HK-2 (cell line): ENCODE measurements around the gene ANKRD53.

Experiments used
- DNase-seq: peaks from one replicate; pipeline ENCODE4 v3.0.0-alpha.2; 2018; ENCODE audit not compliant: unreplicated experiment

ANKRD53 gene

GRCh38 chr2:70966681-70967080, 11.7 kb upstream of the ANKRD53 start:
- DNase-seq: no peak

- no peak for DNase-seq
Observed at GRCh38 chr2:70967189-70967588, 11.2 kb upstream of the ANKRD53 start.

- DNase-seq: no peak
Observed at GRCh38 chr2:70974592-70974991, 3.8 kb upstream of the ANKRD53 start.

- no peak for DNase-seq
Observed at GRCh38 chr2:70975237-70975636, 3.2 kb upstream of the ANKRD53 start.

GRCh38 chr2:70977605-70978205, 725 bp upstream of the ANKRD53 start:
- DNase-seq: no peak

DNA sequence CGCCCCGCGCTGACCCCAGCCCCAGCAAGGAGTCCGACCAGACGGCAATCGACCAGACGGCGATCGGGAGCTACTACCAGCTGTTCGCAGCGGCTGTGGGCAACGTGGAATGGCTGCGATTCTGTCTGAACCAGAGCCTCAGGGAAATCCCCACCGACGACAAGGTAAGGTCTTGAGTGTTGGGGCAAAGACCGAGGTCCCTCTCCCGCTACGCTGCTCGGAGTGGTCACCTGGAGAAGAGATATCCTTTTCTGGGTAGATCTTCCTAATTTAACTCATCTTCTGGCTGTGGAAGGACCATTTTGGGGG, 704 bp downstream of the ANKRD53 start:
- DNase-seq: no peak

DNA sequence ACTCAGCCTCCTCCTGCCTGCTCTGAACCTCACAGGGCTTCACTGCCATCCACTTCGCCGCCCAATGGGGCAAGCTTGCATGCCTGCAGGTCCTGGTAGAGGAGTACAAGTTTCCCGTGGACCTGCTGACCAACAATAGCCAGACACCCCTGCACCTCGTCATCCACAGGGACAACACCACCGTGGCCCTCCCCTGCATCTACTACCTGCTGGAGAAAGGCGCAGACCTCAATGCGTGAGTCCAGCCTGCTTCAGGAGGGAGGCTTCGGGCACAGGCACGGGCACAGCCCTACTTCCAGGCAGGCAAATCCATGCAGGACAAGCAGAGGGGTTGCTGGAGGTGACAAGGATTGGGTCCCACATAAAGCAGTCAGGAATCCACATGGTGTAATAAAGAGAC, 1.2 kb downstream of the ANKRD53 start:
- DNase-seq: no peak

- no peak for DNase-seq
Observed at GRCh38 chr2:70981421-70981820, 3.0 kb downstream of the ANKRD53 start.

- no peak for DNase-seq
Observed at GRCh38 chr2:70981866-70982810, 3.7 kb downstream of the ANKRD53 start.

DNA sequence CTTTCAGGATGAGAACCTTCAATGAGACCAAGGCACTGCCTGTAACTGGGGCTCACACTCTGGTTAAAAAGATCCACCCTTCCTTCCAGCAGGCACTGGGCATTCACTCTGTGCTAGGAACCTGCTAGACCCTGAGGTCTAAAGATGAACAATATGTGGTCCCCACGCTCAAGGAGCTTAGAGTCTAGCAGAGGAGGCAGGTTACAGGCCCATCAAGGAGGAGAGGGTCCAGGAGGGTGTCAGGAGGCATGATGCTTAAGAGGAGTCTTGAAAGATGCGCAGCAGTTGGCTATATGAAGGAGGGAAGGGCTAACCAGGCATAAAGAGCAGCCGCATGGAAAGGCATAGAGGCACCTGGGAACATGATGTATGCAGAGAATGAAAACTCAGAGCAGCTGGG, 4.5 kb downstream of the ANKRD53 start:
- no peak for DNase-seq

- no peak for DNase-seq
Observed at GRCh38 chr2:70983506-70984227, 5.2 kb downstream of the ANKRD53 start.

- no peak for DNase-seq
Observed at GRCh38 chr2:70984228-70984575, 5.8 kb downstream of the ANKRD53 start.

DNA sequence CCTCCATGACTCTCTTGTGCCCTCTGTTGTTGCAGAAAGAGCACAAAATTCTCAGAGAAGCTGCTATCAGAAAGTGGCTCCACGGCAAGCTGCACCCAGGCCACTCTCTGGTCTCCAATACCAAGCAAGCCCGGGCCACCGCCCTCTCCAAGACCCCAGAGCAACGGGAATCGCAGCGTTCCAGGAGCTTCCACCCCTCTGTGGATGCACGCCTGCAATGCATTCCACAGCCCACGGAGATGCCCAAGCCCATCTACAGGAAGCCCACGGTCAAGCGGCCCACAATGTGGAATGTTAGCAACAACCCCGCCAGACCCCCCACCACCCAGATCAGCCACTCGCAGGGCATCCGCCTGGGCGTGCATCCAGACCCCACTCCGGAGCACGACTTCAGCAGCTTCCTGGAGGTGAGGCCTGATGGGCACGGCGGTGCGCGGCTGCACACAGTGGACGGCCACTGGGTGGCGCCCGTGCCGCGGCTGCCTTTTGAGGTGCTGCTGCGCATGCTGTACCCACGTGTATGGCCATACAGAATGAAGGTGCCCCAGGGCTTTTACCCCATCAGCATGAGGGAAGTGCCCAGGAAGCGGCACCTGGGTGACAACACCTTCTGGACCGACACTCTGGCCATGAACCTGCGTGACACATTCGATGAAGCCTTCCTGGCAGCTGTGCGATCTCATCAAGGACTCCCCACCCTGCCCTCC, 6.3 kb downstream of the ANKRD53 start:
- no peak for DNase-seq

DNA sequence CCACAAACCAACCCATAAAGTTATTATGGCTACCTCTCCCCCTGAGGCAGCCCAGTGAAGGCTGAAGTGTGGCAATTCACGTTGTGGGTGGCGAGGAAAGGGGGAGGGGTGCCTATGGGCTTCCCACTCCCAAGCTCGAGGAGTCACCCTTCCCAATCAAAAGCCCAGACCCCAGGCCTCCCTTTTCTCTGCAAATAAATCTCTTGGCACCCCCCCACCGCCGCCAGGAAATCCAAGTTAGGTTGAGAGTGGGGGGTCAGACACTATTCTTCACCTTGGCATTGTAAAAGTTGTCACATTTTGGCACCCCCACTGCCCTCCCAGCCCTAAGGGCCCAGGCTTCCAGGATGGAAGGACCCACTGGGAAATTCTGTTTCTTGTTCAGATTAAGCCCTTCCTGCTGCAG, 6.9 kb downstream of the ANKRD53 start:
- DNase-seq: no peak

DNA sequence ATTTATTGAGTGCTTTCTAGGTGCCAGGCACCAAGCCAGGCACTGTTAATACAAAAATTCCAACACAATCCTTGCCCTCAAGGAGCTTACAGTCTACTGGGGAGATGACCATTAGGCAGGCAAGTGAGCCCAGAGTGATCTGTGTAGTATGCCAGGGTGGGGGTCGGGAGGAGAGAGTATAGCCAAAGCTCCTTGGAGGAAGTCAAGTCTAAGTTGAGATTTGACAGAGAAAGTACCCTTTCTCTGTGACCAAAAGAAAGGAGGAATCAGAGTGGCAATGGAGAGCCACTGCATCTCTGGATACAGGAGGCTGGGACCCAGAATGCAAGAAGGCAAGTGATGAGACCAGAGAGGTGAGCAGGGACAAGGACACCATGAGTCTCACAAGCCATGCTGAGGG, 7.5 kb downstream of the ANKRD53 start:
- no peak for DNase-seq

DNA sequence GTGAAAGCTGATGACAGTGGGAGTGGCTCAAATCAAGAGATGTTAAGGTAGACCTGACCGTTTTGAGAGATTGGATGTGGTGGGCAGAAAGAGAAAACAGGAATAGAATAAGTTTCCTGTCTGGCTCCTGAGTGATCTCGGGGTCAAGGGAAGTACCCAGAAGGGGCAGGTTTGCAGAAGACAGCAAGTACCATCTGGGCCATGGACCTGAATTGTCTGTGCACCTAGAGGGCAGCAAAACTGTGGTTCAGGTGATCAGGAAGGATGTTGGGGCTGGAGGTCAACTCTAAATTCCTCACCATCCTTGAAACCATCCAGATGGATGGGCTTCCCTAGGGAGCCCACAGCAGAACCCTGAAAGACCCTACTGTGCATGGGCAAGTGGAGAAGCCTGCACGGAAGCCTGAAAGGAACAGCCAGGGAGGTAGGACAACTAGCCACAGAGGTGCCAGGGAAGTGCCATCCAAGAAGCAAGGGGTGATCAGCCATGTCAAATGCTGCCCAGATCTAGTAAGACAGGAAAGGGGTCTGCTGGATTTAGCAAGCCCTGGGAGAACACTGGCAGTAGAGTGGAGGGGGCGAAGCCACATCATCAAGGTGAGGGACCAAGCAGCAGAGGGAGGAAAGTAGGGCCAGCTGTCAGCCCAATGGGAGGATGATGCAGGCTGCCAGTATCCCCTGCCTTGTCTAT, 8.2 kb downstream of the ANKRD53 start:
- no peak for DNase-seq

GRCh38 chr2:70987386-70987785, 9.0 kb downstream of the ANKRD53 start:
- DNase-seq: no peak

- no peak for DNase-seq
Observed at GRCh38 chr2:70988151-70988550, 9.7 kb downstream of the ANKRD53 start.

DNA sequence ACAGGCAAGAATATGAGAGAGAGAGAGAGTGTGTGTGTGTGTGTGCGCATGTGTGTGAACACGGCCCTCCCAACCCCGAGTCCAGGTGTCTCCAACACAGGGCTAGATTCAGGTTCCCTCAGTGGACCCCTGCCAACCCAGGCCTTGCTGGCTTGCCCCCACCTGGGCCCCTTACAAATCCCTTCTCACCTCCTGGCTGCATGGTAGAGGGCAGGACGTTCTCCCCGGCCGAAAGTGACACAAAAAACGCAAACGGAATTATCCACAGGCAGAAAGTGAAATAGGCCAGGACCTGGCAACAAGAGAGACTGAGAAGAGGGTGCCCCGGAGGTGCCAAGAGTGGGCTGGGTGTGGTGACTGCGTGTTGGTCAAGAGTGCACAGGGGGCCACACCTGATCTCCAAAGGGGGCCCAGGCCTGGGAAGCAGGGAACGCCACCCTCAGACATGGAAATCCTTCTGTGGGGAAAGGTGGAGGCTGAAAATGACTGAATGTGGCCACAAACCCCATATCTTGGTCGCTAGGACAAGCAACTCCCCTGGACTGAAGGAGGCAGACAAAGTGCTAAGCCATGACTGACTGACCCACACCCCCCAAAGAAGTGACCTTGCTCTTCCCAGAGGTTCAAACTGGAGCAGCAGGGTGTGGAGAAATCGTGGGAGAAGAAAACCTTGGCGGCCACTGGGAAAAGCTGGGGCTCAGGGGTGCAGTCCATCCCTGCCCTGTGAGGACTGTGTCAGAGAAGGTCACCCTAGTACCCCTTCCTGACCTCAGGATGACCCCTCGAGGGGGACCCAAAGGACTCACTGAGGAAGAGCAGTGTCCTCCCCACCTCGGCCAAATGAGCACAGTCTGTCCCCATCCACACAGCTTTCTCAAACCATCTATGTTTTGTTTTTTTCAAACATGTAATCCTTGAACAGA, 10.6 kb downstream of the ANKRD53 start:
- DNase-seq: no peak

DNA sequence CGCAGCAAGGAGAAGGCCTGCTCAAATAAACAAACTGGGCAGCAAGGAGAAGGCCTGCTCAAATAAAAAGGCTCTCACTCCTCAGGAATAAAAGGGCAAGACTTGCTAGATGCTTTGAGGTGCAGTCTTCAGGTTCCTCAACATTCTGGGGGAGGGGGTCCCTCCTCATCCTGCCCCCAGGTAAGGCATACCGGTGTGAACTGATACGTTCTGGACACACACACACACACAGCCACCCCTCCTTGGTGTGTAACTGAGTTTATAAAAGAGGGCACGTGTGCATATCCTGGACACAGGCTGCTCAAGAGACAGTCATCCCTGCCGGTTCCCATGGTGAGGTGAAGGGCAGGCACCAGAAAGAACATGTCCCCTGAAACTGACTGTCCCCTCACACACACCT, 11.8 kb downstream of the ANKRD53 start:
- no peak for DNase-seq

- no peak for DNase-seq
Observed at GRCh38 chr2:70991142-70991541, 12.7 kb downstream of the ANKRD53 start.
